ENCODE measurements around the gene TSPAN6. TPM values are rescaled to one million over a fixed set of nuclear protein-coding genes. Genes with fewer than 3 reads are reported as not detected.

TSPAN6 gene
- total RNA-seq, 1 donor from 2014 or later = 0.07 TPM

GRCh38 chrX:100593126-100593525 lies 43.5 kb downstream of the TSPAN6 start:
- H3K4me1 Mint-ChIP-seq = peaks cover 7% of the 10 kb centered on the region
- H3K4me3 Mint-ChIP-seq = no peak overlapping the region
- no peak overlapping the region for H3K27ac Mint-ChIP-seq
- TF ChIP-seq CTCF (IDR thresholded peaks at IDR 0.05) = no peak
- H3K36me3 Mint-ChIP-seq (ENCODE audit: low read depth) = no peaks in the 10 kb centered on the region
- H3K27me3 Mint-ChIP-seq = peaks cover 1% of the 10 kb centered on the region
- H3K9me3 Mint-ChIP-seq = no peaks in the 10 kb centered on the region
- POLR2A ChIA-PET = no interaction called here
- CTCF ChIA-PET = no interaction called here
- ATAC-seq (ENCODE audit: low read depth) (no peak), DNase-seq (no peak)
- intact Hi-C loops (cut with micrococcal nuclease) = no loop called here

- no peaks in the 10 kb centered on the region for H3K36me3 Mint-ChIP-seq (ENCODE audit: low read depth)
- peaks cover 7% of the 10 kb centered on the region for H3K4me1 Mint-ChIP-seq
- no peak overlapping the region for H3K27ac Mint-ChIP-seq
- peaks cover 3% of the 10 kb centered on the region for H3K27me3 Mint-ChIP-seq
- intact Hi-C loops (cut with micrococcal nuclease) = no loop called here
- H3K4me3 Mint-ChIP-seq = no peak overlapping the region
- no peak for TF ChIP-seq CTCF (IDR thresholded peaks at IDR 0.05)
- CTCF ChIA-PET = no interaction called here
- H3K9me3 Mint-ChIP-seq = no peaks in the 10 kb centered on the region
- DNase-seq (no peak), ATAC-seq (ENCODE audit: low read depth) (no peak)
- POLR2A ChIA-PET = no interaction called here
These were observed 45.2 kb downstream of the TSPAN6 start for GRCh38 chrX:100591256-100592051.

- no peaks in the 10 kb centered on the region for H3K36me3 Mint-ChIP-seq (ENCODE audit: low read depth)
- CTCF ChIA-PET = no interaction called here
- H3K27ac Mint-ChIP-seq = no peak overlapping the region
- peaks cover 17% of the 10 kb centered on the region for H3K27me3 Mint-ChIP-seq
- intact Hi-C loops (cut with micrococcal nuclease) = no loop called here
- no peak for TF ChIP-seq CTCF (IDR thresholded peaks at IDR 0.05)
- POLR2A ChIA-PET = no interaction called here
- peaks cover 7% of the 10 kb centered on the region for H3K4me1 Mint-ChIP-seq
- no peak for DNase-seq
- H3K4me3 Mint-ChIP-seq = no peak overlapping the region
- ATAC-seq (ENCODE audit: low read depth) = no peak
- H3K9me3 Mint-ChIP-seq = no peaks in the 10 kb centered on the region
These were observed 48.7 kb downstream of the TSPAN6 start for GRCh38 chrX:100587861-100588260.

DNA sequence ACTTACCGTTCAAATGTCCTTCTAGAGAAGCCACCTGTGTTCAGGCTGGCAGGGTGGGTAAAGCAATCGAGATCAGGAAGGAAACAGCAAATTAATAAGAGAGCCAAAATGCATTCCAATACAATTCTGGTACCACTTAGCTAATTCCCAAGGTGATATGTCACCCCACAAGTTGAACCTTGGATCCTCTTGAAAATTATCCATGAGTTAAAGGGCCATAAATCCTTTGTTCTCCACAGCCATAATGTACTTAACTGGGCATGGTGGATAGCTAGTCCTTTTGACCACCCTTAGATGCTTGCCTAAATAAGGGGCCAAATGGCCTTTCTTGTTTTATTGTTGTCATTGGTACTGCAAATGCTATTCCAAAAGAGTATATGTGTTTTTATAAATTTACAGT lies 49.9 kb downstream of the TSPAN6 start:
- POLR2A ChIA-PET = no interaction called here
- no peaks in the 10 kb centered on the region for H3K9me3 Mint-ChIP-seq

DNA sequence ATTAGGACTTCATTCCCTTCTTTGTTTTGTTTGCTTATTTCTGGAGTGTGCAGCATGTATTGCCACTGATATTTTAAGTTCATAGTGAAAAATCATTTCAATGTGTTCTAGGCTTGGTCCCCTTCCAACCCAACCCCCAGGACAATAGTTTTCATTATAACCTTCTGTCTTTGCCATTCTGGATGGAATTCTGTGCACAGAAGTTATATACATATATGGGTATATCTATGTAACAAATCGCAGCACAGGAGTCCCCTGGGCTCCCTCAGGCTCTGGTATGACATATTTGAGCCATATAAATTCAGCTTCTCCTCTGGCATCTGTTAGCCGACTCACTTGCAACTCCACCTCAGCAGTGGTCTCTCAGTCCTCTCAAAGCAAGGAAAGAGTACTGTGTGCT lies 52.0 kb downstream of the TSPAN6 start, which contains the start of gene TNMD:
TNMD (plus strand) TSS at position 326 of the 400 bp plus-strand sequence. CDS start 83 bp downstream, outside the sequence.
- no peak for TF ChIP-seq CTCF (IDR thresholded peaks at IDR 0.05)
- DNase-seq = no peak
- no peak for ATAC-seq (ENCODE audit: low read depth)
- CTCF ChIA-PET = no interaction called here
- POLR2A ChIA-PET = no interaction called here
- H3K27ac Mint-ChIP-seq = no peak within 1 kb of the TSS
- peaks cover 2% of the 10 kb centered on the region for H3K4me1 Mint-ChIP-seq
- no peak within 1 kb of the TSS for H3K4me3 Mint-ChIP-seq
- H3K27me3 Mint-ChIP-seq = peaks cover 27% of the 10 kb centered on the region
- intact Hi-C loops (cut with micrococcal nuclease) = no loop called here
- no peaks in the 10 kb centered on the region for H3K9me3 Mint-ChIP-seq
- no peaks in the 10 kb centered on the region for H3K36me3 Mint-ChIP-seq (ENCODE audit: low read depth)

More for the DNA sequence above, 49.9 kb downstream of the TSPAN6 start:
- CTCF ChIA-PET = no interaction called here
- intact Hi-C loops (cut with micrococcal nuclease) = no loop called here
- H3K27ac Mint-ChIP-seq = no peak overlapping the region
- DNase-seq (no peak), ATAC-seq (ENCODE audit: low read depth) (no peak)
- TF ChIP-seq CTCF (IDR thresholded peaks at IDR 0.05) = no peak
- no peak overlapping the region for H3K4me3 Mint-ChIP-seq
- H3K27me3 Mint-ChIP-seq = peaks cover 24% of the 10 kb centered on the region
- no peaks in the 10 kb centered on the region for H3K36me3 Mint-ChIP-seq (ENCODE audit: low read depth)
- H3K4me1 Mint-ChIP-seq = peaks cover 7% of the 10 kb centered on the region

Other genes with a start within 250 kb of the TSPAN6 start
- not detected in 2 replicates for gene PCDH19, start 226.5 kb downstream of the TSPAN6 start, total RNA-seq
- not detected in 2 replicates for gene TNMD, start 51.9 kb downstream of the TSPAN6 start, total RNA-seq
- not detected in 2 replicates for gene SRPX2, start 7.4 kb upstream of the TSPAN6 start, total RNA-seq
- gene SYTL4, start 95.3 kb upstream of the TSPAN6 start, total RNA-seq = 0.20 and 0.39 TPM in 2 replicates
- gene CSTF2, start 183.6 kb upstream of the TSPAN6 start, total RNA-seq = 27.7 TPM in 2 replicates
- gene NOX1, start 237.6 kb upstream of the TSPAN6 start, total RNA-seq = not detected in 2 replicates

Measured in activated B cell treated with CpG ODN at 0.5 μM for 24 hours (primary cell).